GM18505 (cell line): ENCODE measurements around the gene PIGL.
"Not testable (repeated sequence)": the region's sequence is repeated elsewhere in the genome, so short reads cannot be mapped to it uniquely, and the experiment has no call there.

ENCODE experiments used
- ATAC-seq: cut with Tn5 transposase; IDR thresholded peaks from one replicate; pipeline ENCODE4 v1.9.1; 2021; ENCODE audit not compliant: unreplicated experiment
- POLR2A ChIP-seq: IDR thresholded peaks from 4 replicates; pipeline ENCODE4 v1.6.1; 2011; ENCODE audit warnings: borderline replicate concordance; ENCODE audit not compliant: insufficient read depth, insufficient read length; ENCODE audit errors: extremely low read depth

The PIGL gene

DNA sequence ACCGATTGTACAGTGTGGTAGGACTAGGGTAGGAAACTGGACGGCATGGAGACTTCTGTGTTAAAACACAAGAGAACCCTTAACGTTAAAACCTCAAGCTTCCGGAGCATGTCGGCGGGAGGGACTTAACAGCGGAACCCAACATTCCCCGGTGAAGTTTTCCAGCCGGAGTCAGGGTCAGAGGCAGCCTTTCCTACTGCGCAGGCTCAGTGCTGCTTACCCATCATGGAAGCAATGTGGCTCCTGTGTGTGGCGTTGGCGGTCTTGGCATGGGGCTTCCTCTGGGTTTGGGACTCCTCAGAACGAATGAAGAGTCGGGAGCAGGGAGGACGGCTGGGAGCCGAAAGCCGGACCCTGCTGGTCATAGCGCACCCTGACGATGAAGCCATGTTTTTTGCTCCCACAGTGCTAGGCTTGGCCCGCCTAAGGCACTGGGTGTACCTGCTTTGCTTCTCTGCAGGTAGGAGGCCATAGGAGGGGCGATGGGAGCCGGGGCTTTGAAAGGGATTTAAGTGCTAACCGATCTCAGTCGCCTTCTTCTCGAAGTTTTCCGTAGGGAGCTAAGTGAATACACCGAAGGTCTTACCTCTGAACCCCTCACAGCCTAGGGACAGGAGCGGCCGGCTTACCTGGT is at the start of gene PIGL:
Gene PIGL, plus strand, starts transcription at position 209 of the 634 bp plus-strand sequence. Its CDS starts 17 bp downstream, at position 226.
- peak; percentile 36 for ATAC-seq
- peak; percentile 96 for TF ChIP-seq POLR2A

DNA sequence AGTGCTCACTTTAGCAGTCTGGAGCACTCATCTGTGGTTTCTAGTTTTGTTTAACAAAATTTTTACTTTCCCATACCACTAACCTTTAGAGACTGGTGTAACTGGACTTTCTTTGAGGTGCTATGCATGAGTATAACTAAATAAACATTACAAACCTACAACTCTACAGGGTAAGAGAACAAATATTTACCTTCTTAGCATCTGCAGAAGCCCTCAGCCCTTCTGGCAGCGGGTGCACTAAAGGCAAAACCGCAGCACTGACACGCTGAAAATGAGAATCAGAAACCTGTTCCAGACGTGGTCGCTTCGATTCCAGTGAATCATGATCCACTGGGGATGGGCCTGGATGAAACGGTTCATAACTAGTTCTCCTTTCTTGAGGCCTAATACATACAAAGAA is 45.4 kb upstream of the PIGL start:
- TF ChIP-seq POLR2A: no peak
- ATAC-seq: no peak

DNA sequence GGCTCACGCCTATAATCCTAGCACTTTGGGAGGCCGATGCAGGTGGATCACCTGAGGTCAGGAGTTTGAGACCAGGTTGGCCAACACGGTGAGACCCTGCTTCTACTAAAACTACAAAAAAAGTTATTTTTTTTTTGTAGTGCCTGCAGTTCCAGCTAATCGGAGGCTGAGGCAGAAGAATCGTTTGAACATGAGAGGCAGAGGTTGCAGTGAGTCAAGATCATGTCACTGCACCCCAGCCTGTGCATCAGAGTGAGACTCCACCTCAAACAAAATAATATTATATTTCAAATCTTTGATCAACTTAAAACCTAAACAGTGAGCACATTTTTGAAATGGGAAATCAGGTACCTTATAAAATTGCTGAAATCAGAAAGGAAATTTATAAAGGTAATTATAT is 38.2 kb upstream of the PIGL start:
- ATAC-seq: no peak
- no peak for TF ChIP-seq POLR2A

DNA sequence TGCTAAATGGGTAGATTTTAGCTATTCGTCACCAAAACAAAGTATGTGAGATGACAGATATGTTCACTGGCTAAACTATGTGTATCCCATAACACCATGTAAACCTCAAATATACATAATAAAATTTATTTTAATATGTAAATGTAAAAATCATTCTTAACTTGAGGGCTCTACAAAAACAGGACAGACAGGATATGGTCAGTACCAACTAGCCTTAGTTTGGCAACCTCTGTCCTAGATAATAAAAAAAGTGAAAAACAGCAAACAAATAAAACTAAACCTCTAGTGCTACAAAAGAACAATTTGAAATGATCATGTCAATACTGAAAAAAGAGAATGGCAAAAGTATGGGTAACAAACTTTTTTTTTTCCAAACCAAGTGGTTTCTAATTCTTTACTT is 35.4 kb upstream of the PIGL start:
- no peak for TF ChIP-seq POLR2A

DNA sequence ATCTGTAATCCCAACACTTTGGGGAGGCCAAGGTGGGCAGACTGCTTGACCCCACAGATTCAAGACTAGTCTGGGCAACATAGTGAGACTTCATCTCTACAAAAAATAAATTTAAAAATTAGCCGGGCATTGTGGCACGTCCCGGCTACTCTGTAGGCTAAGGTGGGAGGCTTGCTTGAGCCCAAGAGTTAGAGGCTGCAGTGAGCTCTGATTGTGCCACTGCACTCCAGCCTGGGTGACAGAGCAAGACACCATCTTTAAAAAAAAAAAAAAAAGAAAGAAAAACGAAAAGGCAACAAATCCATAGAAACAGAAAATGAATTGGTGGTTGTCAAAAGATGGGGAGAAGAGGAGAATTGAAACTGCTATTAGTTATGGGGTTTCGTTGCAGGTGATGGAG is 29.4 kb upstream of the PIGL start:
- ATAC-seq: no peak
- TF ChIP-seq POLR2A: no peak

More for the DNA sequence above, 35.4 kb upstream of the PIGL start:
- no peak for ATAC-seq

DNA sequence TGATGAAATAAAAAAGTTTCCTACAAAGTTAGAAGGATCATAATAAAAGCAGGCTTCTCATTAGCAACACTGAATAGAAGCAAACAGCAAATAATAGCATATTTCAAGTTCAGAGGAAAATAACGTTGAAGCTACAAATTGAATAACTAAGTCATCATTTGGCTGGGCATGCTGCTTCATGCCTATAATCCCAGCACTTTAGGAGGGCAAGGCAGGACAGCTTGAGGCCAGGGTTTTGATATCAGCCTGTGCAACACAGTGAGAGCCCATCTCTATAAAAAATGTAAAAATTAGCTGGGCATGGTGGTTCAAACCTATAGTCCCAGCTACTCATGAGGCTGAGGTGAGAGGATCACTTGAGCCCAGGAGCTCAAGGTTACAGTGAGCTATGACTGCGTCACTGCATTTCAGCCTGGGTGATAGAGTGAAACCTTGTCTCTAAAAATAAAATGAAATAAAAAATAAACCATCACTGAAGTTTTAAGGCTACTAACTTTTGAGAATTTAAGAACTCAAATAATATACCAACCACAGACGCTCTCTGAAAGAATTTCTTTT is 27.1 kb upstream of the PIGL start:
- TF ChIP-seq POLR2A: no peak

DNA sequence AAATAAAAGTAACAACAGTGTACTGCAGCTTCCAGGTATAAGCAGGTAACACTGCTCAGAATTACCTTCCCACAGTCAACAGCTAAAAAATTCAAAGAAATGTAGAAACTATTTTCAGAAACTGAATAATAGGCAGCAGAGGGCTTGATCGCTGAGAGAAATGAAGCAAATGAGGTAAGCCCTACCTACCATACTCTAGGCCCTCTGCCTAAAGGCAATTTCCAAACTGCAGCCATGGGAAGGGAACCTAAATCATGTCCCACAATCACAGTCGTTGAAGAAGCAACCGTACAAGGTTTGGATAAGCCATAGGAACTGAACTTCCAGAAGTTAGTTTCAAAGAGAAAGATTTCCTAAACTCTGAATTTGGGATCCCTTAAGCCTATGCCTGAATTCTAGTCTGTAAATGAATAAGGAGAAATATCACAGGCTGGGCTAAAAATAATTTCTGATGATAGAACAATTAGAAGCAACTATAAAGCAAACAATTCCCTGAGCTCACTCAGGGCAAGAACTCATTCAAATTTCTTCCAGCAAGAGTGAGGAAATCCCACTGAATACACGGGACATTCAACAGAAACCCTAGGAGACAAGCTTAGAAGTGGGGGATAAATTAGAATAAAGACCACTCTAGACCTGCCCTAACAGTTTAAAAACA is 26.2 kb upstream of the PIGL start:
- no peak for TF ChIP-seq POLR2A
- no peak for ATAC-seq

More for the DNA sequence above, 27.1 kb upstream of the PIGL start:
- no peak for ATAC-seq

DNA sequence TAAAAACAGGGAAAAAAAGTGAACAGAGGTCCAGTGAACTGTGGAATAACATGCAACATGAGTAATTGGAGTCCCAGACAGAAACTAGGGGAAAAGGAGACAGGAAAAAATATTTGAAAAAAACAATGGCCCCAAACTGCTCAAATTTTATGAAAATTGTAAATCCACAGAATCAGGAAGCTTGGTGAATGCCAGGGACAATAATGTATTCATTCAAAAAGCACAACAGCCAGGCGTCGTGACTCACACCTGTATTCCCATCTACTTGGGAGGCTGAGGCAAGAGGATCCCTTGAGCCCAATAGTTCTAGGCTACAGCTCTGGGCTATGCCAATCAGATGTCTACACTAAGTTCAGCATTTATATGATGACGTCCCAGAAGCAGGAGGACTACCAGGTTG is 25.4 kb upstream of the PIGL start:
- no peak for TF ChIP-seq POLR2A

DNA sequence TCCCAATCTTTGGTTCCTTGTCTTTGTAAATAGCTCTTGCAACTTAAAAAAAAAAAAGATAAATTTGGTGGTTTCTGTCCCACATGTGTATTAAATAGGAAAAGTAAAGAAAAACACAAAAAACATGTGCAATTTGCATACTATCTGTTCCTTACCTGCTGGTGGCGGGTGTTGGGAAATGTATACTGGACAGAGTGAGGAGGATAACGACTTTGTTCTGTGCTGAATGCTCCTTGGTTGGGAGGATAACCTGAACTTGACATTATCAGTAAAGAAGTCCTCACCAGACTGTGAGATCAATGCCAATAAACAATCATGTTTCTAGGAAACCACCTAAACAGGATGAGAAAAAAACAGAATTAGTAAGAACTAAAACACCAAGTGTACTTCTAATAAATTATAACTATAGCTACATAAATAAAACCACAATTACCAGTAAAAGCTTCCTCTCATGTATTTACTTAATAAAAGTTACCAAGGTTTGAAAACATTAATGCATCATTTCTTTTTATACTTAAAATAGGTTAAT is 22.6 kb upstream of the PIGL start:
- ATAC-seq: not testable (repeated sequence)

More for the DNA sequence above, 25.4 kb upstream of the PIGL start:
- no peak for ATAC-seq

DNA sequence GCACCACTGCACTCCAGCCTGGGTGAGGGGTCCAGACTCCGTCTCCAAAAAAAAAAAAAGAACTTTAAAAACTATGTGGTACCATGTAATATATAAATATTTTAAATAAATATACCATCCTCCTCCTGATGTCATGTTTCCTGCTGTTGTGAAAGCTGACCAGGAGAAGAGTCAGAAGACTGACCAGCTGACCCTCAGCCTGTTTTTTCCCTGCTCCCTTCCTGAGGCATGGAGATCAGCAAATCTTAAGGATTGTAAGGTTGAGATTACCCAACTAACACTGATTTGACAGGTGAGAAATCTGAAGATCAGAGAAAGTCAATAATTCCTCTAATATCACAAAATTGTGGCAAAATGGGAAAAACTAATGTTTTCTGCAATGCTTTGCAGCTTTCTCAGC is 19.7 kb upstream of the PIGL start:
- TF ChIP-seq POLR2A: no peak
- ATAC-seq: no peak

DNA sequence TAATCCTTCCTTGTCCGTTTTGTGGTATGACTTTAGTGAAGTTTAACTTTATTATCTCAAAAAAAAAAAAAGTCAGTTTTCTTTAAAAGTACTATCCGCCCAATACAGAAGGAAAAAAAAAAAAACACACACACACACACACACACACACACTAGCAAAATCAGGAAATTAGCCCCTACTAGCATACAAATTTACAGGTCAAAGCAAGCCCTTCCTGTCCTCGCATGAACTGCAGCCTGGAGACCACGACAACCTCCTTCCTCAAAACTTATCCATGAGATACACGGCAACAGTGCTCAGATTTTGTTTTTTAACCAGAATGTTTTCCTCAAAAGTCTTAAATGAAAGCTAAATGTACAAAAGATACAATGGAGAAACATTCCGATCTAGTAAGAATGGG is 17.9 kb upstream of the PIGL start:
- ATAC-seq: no peak
- TF ChIP-seq POLR2A: no peak

DNA sequence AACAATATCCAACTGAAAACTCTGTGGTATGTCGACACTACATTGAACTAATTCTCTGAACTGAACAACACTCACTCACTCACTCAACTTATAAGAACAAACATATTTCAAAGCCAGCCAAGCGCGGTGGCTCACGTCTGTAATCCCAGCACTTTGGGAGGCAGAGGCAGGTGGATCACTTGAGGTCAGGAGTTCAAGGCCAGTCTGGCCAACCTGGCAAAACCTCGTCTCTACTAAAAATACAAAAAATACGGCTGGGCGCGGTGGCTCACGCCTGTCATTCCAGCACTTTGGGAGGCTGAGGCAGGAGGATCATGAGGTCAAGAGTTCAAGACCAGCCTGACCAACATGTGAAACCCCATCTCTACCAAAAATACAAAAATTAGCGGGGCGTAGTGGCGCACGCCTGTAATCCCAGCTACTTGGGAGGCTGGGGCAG is 15.3 kb upstream of the PIGL start:
- not testable (repeated sequence) for ATAC-seq

DNA sequence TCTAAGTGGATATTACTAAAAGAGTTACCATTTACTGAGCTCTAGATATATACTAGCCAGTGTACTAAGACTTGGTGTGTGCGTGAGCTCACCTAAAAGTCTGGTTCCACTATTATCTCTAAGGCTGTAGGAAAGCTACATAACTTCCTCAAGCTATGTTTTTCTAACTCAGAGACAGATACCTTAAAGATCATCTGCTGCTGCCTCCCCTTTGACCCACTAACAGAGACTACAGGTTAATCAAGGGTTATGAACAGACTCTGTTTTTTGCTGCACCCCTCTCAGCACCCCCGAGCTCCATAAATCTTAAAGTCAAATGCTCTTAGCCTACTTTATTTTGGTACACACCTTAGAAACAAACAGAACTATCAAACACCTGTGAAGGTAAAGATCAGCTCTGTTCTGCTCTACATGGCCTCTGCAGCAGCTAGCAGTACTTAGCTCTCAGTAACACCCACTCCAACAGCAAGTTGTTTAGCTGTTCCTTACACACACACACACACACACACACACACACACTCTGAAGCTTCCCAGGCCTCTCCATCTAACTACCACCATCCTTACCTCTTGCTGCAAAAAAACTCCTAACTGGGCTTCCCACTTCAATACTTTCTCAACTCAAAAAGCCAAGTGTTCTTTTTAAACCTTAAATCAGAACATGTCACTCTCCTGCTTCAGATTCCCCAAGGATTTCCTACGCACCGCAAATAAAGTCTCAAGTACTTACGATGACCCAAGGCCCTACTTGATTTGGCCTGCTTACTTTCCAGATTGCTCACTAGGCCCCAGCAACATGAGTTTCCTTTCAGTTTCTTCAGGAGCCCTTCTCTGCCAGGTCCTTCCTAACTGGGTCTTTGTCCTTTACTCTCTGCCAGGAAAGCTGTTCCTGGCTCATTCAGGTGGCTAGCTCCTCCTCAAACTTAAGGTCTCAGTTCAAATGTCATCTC is 14.2 kb upstream of the PIGL start:
- not testable (repeated sequence) for ATAC-seq

DNA sequence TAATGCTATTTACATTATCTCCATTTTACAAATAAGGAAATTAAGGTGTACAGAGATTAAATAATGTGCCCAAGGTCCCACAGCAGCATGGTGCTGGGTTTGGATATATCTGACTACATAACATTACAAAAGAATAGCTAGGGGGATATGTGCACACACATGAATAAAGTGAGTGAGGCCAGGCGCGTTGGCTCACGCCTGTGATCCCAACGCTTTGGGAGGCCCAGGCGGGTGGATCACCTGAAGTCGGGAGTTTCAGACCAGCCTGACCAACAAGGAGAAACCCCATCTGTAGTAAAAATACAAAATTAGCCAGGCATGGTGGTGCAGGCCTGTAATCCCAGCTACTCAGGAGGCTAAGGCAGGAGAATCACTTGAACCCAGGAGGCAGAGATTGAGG is 12.2 kb upstream of the PIGL start:
- not testable (repeated sequence) for ATAC-seq
